HG03045 (cell line): ENCODE data around the gene PTPN21.
A peak's percentile ranks its signal among the peaks of the same experiment; 100 is the strongest.

Experiments used
- ATAC-seq: cut with Tn5 transposase; IDR thresholded peaks from one replicate; pipeline ENCODE4 v1.9.1; 2021; ENCODE audit warnings: mild to moderate bottlenecking, moderate library complexity; ENCODE audit not compliant: unreplicated experiment

Gene PTPN21

GRCh38 chr14:88554457-88555286, at the start of gene PTPN21:
Gene PTPN21 (minus strand): TSS chr14:88555007. CDS start chr14:88550417, 4,590 bp downstream.
- ATAC-seq, result peak; percentile 45

GRCh38 chr14:88604212-88604611, 49.4 kb upstream of the PTPN21 start:
- ATAC-seq, result no peak

GRCh38 chr14:88599761-88600439, 45.1 kb upstream of the PTPN21 start:
- peak; percentile 90 for ATAC-seq

GRCh38 chr14:88599326-88599725, 44.5 kb upstream of the PTPN21 start:
- ATAC-seq, result peak; percentile 30

GRCh38 chr14:88598097-88598675, 43.4 kb upstream of the PTPN21 start:
- ATAC-seq, result no peak

GRCh38 chr14:88597601-88598000, 42.8 kb upstream of the PTPN21 start:
- no peak for ATAC-seq

GRCh38 chr14:88597038-88597437, 42.2 kb upstream of the PTPN21 start:
- ATAC-seq, result no peak

GRCh38 chr14:88592031-88592430, 37.2 kb upstream of the PTPN21 start:
- no peak for ATAC-seq

GRCh38 chr14:88590173-88590572, 35.4 kb upstream of the PTPN21 start:
- no peak for ATAC-seq

- ATAC-seq, result no peak
Observed at GRCh38 chr14:88588081-88588480, 33.3 kb upstream of the PTPN21 start.

- no peak for ATAC-seq
Observed at GRCh38 chr14:88584451-88584850, 29.6 kb upstream of the PTPN21 start.

GRCh38 chr14:88576222-88576621, 21.4 kb upstream of the PTPN21 start:
- no peak for ATAC-seq

GRCh38 chr14:88572117-88572516, 17.3 kb upstream of the PTPN21 start:
- ATAC-seq, result no peak

GRCh38 chr14:88568196-88568595, 13.4 kb upstream of the PTPN21 start:
- ATAC-seq, result no peak

- ATAC-seq, result no peak
Observed at GRCh38 chr14:88565427-88565826, 10.6 kb upstream of the PTPN21 start.

- ATAC-seq, result no peak
Observed at GRCh38 chr14:88563845-88564244, 9.0 kb upstream of the PTPN21 start.

- peak; percentile 95 for ATAC-seq
Observed at GRCh38 chr14:88562831-88563686, 8.3 kb upstream of the PTPN21 start, which contains the start of gene ZC3H14. Gene ZC3H14 (plus strand): TSS chr14:88563037. CDS start chr14:88563134, 97 bp downstream.

GRCh38 chr14:88562532-88562830, 7.7 kb upstream of the PTPN21 start:
- ATAC-seq, result peak; percentile 13

- ATAC-seq, result no peak
Observed at GRCh38 chr14:88559852-88560251, 5.0 kb upstream of the PTPN21 start.

GRCh38 chr14:88556581-88556980, 1.8 kb upstream of the PTPN21 start:
- ATAC-seq, result no peak

GRCh38 chr14:88553886-88554456, 836 bp downstream of the PTPN21 start:
- ATAC-seq, result no peak
